ENCODE results near the gene CCDC28A.

The CCDC28A gene

GRCh38 chr6:138778331-138778730 lies 4.8 kb downstream of the CCDC28A start:
- Histone ChIP-seq H3K27ac (no peak overlapping the region), H3K9me3 (ENCODE audit: low read depth, low read length) (no peaks in the 10 kb centered on the region), H3K36me3 (ENCODE audit: insufficient read depth, low read length) (peaks cover 7% of the 10 kb centered on the region; the same call in 1 of the 2 replicates), H3K9ac (ENCODE audit: insufficient read length) (no peak overlapping the region), H3K4me3 (no peak overlapping the region)
- TF ChIP-seq POLR2AphosphoS5 (IDR thresholded peaks at IDR 0.05; ENCODE audit: borderline replicate concordance, low read depth, low read length): no peak
- no peak for TF ChIP-seq EZH2 (IDR thresholded peaks at IDR 0.05)
- no peak for TF ChIP-seq FOXP2 (optimal IDR thresholded peaks at IDR 0.05; ENCODE audit: control extremely low read depth, extremely low read length, insufficient read depth)
- DNase-seq (ENCODE audit: low read depth, low spot score): no peak

DNA sequence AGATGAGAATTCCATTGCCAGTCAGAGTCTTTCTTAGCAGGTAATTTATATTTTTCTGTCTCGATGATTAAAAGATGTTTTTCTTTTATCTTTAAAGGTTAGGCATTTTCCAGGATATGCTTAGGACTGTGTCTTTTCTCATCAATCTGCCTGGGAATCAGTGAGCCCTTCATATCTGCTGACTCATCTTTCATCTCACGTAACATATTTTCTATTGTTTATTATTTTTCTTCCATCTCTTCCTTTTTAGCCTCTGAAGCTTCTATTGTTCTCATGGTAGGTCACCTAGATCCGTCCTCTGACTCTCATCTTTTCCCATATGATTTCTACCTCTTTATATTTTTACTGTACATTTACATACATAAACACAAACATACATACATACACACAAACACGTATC lies 8.7 kb downstream of the CCDC28A start:
- H3K9me3 ChIP-seq (ENCODE audit: low read depth, low read length): no peaks in the 10 kb centered on the region
- peaks cover 7% of the 10 kb centered on the region for H3K36me3 ChIP-seq (ENCODE audit: insufficient read depth, low read length)
- no peak overlapping the region for H3K9ac ChIP-seq (ENCODE audit: insufficient read length)
- no peak for DNase-seq (ENCODE audit: low read depth, low spot score)
- TF ChIP-seq FOXP2 (optimal IDR thresholded peaks at IDR 0.05; ENCODE audit: control extremely low read depth, extremely low read length, insufficient read depth): no peak
- no peak for TF ChIP-seq EZH2 (IDR thresholded peaks at IDR 0.05)
- no peak for TF ChIP-seq POLR2AphosphoS5 (IDR thresholded peaks at IDR 0.05; ENCODE audit: borderline replicate concordance, low read depth, low read length)
- H3K4me3 ChIP-seq: no peak overlapping the region
- H3K27ac ChIP-seq: no peak overlapping the region

GRCh38 chr6:138785079-138785478 lies 11.5 kb downstream of the CCDC28A start:
- TF ChIP-seq FOXP2 (optimal IDR thresholded peaks at IDR 0.05; ENCODE audit: control extremely low read depth, extremely low read length, insufficient read depth): no peak
- no peak for TF ChIP-seq POLR2AphosphoS5 (IDR thresholded peaks at IDR 0.05; ENCODE audit: borderline replicate concordance, low read depth, low read length)
- no peak for TF ChIP-seq EZH2 (IDR thresholded peaks at IDR 0.05)
- Histone ChIP-seq H3K27ac (no peak overlapping the region), H3K9me3 (ENCODE audit: low read depth, low read length) (no peaks in the 10 kb centered on the region), H3K36me3 (ENCODE audit: insufficient read depth, low read length) (peaks cover 7% of the 10 kb centered on the region), H3K4me3 (no peak overlapping the region), H3K9ac (ENCODE audit: insufficient read length) (no peak overlapping the region)
- DNase-seq (ENCODE audit: low read depth, low spot score): no peak

DNA sequence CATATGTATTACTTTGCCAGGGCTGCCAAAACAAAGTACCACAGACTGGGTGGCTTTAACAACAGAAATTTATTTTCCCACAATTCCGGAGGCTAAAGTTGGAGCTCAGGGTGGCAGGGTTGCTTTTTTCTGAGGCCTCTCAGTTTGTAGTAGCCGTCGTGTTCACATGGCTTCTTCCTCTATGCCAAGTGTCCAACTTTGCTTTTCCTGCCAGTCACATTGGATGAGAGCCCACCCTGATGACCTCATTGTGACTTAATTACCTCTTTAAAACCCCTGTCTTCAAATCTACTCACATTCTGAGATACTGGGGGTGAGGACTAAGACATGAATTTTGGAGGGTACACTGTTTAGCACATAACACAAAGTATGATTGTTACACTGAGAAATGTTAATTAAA lies 12.4 kb downstream of the CCDC28A start:
- TF ChIP-seq POLR2AphosphoS5 (IDR thresholded peaks at IDR 0.05; ENCODE audit: borderline replicate concordance, low read depth, low read length) (no peak), EZH2 (IDR thresholded peaks at IDR 0.05) (no peak), FOXP2 (optimal IDR thresholded peaks at IDR 0.05; ENCODE audit: control extremely low read depth, extremely low read length, insufficient read depth) (no peak)
- H3K27ac ChIP-seq: no peak overlapping the region

DNA sequence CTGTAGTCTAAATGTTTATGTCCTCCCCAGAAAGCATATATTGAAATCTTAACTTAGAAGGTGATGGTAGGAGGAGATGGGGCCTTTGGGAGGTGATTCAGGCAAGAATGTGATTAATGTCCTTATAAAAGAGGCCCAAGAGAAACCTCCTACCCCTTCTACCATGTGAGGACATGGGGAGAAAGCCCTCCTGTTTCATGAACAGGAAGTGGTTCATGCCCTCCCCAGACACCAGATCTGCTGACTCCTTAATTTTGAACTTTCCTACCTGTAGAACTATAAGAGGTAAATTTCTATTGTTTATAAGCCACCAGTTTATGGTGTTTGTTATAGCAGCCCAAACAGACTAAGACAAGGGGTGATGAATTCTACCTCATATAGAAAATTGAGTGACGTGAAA lies 13.6 kb downstream of the CCDC28A start:
- Histone ChIP-seq H3K9me3 (ENCODE audit: low read depth, low read length) (no peaks in the 10 kb centered on the region), H3K4me3 (no peak overlapping the region), H3K9ac (ENCODE audit: insufficient read length) (no peak overlapping the region), H3K27ac (no peak overlapping the region), H3K36me3 (ENCODE audit: insufficient read depth, low read length) (peaks cover under 1% of the 10 kb centered on the region; the same call in 1 of the 2 replicates)
- DNase-seq (ENCODE audit: low read depth, low spot score): no peak
- TF ChIP-seq EZH2 (IDR thresholded peaks at IDR 0.05) (no peak), FOXP2 (optimal IDR thresholded peaks at IDR 0.05; ENCODE audit: control extremely low read depth, extremely low read length, insufficient read depth) (no peak), POLR2AphosphoS5 (IDR thresholded peaks at IDR 0.05; ENCODE audit: borderline replicate concordance, low read depth, low read length) (no peak)

More for the DNA sequence above, 12.4 kb downstream of the CCDC28A start:
- DNase-seq (ENCODE audit: low read depth, low spot score): no peak
- Histone ChIP-seq H3K4me3 (no peak overlapping the region), H3K36me3 (ENCODE audit: insufficient read depth, low read length) (peaks cover 7% of the 10 kb centered on the region), H3K9ac (ENCODE audit: insufficient read length) (no peak overlapping the region), H3K9me3 (ENCODE audit: low read depth, low read length) (no peaks in the 10 kb centered on the region)

DNA sequence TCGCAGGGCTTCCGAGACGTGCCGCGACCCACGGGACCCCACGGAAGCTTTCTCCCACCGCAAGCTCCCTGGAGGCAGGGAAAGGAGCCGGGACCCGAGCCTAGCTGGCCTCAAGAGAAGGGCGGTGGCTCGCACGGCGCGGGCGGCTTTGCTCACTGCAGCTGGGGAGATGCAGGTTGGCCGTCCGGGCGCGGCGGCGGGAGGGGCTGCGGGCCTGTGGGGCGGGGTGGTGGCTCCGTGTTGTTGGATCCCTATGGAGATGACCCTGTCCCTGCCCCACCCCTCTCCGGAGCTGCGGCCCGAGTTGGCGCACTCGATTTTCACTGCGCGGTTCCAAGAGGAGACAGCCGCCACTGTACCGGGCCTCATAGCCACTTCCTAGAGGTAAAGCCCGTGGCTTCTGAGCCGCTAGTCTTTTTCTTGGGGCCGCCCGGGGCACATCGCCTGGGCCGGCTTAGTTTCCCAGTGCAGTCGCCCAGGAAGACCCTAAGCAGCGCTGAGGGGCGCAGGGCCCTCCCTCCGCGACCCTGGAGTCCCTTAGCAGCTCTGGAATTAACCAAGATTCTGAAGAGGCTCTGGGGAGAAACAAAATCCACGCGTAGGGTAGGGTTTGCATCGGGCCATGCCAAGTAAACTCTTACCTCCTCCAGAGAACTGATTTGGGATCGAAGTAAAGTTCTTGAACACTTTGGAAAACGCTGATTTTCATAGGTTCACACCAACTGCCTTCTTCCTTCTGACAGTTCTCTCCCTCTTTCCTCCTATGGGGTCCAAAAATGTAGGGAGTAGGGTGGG lies 22.4 kb downstream of the CCDC28A start, which contains the start of gene ECT2L:
Gene ECT2L, plus strand, starts transcription at position 279 of the 795 bp plus-strand sequence. CDS start 17,188 bp downstream, outside the sequence.
- no peaks in the 10 kb centered on the region for H3K36me3 ChIP-seq (ENCODE audit: insufficient read depth, low read length)
- no peak for DNase-seq (ENCODE audit: low read depth, low spot score)
- H3K9me3 ChIP-seq (ENCODE audit: low read depth, low read length): no peaks in the 10 kb centered on the region
- no peak for TF ChIP-seq POLR2AphosphoS5 (IDR thresholded peaks at IDR 0.05; ENCODE audit: borderline replicate concordance, low read depth, low read length)
- no peak for TF ChIP-seq EZH2 (IDR thresholded peaks at IDR 0.05)
- no peak for TF ChIP-seq FOXP2 (optimal IDR thresholded peaks at IDR 0.05; ENCODE audit: control extremely low read depth, extremely low read length, insufficient read depth)
- H3K4me3 ChIP-seq: no peak within 1 kb of the TSS
- no peak within 1 kb of the TSS for H3K9ac ChIP-seq (ENCODE audit: insufficient read length)
- no peak within 1 kb of the TSS for H3K27ac ChIP-seq

GRCh38 chr6:138796771-138797170 lies 23.2 kb downstream of the CCDC28A start:
- no peak for DNase-seq (ENCODE audit: low read depth, low spot score)
- H3K4me3 ChIP-seq: no peak overlapping the region
- H3K9me3 ChIP-seq (ENCODE audit: low read depth, low read length): no peaks in the 10 kb centered on the region
- H3K36me3 ChIP-seq (ENCODE audit: insufficient read depth, low read length): no peaks in the 10 kb centered on the region
- H3K27ac ChIP-seq: no peak overlapping the region
- no peak overlapping the region for H3K9ac ChIP-seq (ENCODE audit: insufficient read length)
- TF ChIP-seq POLR2AphosphoS5 (IDR thresholded peaks at IDR 0.05; ENCODE audit: borderline replicate concordance, low read depth, low read length) (no peak), EZH2 (IDR thresholded peaks at IDR 0.05) (no peak), FOXP2 (optimal IDR thresholded peaks at IDR 0.05; ENCODE audit: control extremely low read depth, extremely low read length, insufficient read depth) (no peak)

- no peaks in the 10 kb centered on the region for H3K36me3 ChIP-seq (ENCODE audit: insufficient read depth, low read length)
- H3K9me3 ChIP-seq (ENCODE audit: low read depth, low read length): no peaks in the 10 kb centered on the region
- TF ChIP-seq POLR2AphosphoS5 (IDR thresholded peaks at IDR 0.05; ENCODE audit: borderline replicate concordance, low read depth, low read length) (no peak), FOXP2 (optimal IDR thresholded peaks at IDR 0.05; ENCODE audit: control extremely low read depth, extremely low read length, insufficient read depth) (no peak), EZH2 (IDR thresholded peaks at IDR 0.05) (no peak)
- no peak overlapping the region for H3K4me3 ChIP-seq
- no peak overlapping the region for H3K9ac ChIP-seq (ENCODE audit: insufficient read length)
- no peak for DNase-seq (ENCODE audit: low read depth, low spot score)
- H3K27ac ChIP-seq: no peak overlapping the region
Measured at GRCh38 chr6:138797806-138798446, 24.4 kb downstream of the CCDC28A start.
